CD4-positive, alpha-beta T cell treated with Interleukin-6 at 100 ng/mL for 8 hours (primary cell): ENCODE results near the gene SERHL2.
"Not testable (repeated sequence)": the region's sequence is repeated elsewhere in the genome, so short reads cannot be mapped to it uniquely, and the experiment has no call there.

ENCODE experiments used
- DNase-seq: peaks from one replicate; pipeline ENCODE4 v3.0.0-alpha.2; 2020; ENCODE audit warnings: mixed read lengths, low spot score

SERHL2 gene

DNA sequence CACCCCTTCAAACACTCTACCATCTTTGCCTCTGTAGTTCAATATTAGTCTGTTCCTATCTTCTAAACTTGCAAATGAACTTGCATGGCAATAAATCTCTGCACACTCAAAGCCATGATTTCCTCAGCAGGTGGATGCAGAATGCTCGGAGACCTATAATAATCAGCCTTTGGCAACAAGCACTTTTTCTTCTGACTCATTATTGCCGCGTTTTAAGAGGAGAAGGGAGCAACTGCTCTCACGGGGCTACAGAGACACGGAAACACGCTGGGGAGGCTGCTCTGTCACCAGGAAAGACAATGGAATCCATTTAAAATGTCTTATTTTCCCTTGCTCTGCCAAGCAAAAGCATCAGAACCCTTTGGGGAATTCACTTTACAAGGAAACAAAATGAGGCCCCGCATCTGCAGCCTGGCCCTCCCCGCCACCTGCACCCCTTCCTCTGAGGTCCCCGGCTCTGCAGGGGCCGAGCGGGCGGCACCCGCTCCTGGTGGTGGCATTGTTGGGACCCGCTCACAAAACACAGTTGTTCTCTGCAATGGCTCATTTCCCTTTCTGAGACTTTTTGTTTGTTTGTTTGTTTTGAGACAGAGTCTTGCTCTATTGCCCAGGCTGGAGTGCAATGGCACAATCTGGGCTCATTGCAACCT lies 18.5 kb upstream of the SERHL2 start:
- DNase-seq = not testable (repeated sequence)

DNA sequence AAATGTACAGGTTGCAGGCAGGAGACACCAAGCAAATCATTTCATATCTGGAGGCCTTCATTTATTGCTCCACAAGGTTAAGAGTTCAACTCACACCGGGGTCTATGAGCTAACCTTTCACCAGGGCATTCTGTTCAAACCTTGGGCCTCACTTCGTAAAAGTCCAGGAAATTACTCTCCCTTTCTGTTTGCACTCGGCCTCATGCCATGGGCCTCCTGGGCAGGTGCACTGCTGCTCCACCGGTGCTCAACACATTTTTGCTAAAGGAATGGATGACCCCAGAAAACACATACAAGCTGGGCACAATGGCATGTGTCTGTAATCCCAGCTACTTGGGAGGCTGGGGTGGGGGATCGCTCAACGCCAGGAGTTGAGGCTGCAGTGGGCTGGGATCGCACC lies 17.6 kb upstream of the SERHL2 start:
- no peak for DNase-seq

DNA sequence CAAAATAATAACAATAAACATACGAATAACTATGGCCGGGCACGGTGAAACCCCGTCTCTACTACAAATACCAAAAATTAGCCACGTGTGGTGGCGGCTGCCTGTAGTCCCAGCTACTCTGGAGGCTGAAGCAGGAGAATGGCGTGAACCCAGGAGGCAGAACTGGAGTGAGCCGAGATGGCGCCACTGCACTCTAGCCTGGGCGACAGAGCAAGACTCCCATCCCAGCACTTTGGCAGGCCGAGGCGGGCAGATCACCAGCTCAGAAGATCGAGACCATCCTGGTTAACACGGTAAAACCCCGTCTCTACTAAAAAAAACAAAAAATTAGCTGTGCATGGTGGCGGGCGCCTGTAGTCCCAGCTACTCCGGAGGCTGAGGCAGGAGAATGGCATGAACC lies 17.1 kb upstream of the SERHL2 start:
- not testable (repeated sequence) for DNase-seq

DNA sequence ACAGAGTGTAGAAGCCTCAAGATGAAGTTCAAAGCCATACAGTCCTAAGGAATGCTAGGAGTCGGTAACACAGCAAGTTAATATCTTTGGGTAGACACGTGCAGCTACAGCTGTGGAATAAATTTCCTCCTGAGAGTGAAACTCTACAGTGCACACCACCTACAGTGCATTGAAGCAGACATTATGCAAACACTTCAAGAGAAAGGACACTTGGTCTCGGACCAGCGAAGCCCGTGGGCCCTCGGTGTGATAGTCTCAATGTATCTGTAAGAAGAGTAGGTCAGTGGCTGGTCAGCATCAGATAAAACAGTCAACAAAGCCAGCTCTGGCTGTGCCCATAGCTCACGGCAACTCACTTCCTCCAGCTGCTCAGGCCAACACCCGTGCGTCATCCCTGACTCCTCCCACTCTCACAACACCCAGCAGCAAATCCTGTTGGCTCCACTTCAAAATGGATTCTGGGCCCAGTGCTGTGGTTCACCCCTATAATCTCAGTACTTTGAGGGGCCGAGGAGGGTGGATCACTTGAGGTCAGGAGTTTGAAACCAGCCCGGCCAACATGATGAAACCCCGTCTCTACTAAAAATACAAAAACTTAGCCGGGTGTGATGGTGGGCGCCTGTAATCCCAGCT lies 16.4 kb upstream of the SERHL2 start:
- not testable (repeated sequence) for DNase-seq

DNA sequence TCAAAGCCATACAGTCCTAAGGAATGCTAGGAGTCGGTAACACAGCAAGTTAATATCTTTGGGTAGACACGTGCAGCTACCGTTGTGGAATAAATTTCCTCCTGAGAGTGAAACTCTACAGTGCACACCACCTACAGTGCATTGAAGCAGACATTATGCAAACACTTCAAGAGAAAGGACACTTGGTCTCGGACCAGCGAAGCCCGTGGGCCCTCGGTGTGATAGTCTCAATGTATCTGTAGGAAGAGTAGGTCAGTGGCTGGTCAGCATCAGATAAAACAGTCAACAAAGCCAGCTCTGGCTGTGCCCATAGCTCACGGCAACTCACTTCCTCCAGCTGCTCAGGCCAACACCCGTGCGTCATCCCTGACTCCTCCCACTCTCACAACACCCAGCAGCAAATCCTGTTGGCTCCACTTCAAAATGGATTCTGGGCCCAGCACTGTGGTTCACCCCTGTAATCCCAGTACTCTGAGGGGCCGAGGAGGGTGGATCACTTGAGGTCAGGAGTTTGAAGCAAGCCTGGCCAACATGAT lies 14.5 kb upstream of the SERHL2 start:
- DNase-seq = not testable (repeated sequence)

DNA sequence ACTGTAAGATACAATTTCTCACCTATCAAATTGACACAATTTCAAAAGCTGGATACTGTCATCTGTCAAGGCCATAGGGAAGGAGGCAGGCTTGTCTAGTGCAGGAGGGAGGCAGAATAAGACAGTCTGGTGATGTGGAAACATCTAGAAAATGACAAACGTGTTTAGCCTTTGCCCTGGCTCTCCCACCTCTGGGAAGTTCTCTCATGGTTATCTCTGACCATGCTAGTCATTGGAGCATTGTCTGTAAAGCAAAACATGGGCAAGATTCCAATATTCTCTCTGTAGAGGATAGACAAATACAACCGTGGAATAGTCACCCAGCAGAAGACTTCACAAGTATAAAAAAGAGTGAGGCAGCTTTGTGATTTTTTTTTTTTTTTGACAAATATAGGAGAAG lies 9.1 kb upstream of the SERHL2 start:
- DNase-seq = no peak

DNA sequence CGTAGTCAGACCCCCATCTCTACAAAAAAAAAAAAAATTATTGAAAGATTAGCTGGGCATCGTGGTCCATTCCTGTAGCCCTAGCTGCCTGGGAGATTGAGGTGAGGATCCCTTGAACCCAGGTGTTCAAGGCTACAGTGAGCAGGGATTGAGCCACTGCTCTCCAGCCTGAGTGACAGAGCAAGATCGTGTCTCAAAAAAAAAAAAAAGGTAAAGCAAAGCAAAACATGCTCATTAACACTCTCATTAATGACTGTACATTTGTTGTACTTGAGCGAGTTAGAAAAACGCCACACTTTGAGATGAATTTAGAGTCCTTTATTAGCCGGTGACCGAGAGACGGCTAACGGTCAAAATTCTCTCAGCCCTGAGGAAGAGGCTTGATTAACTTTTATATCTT lies 6.2 kb upstream of the SERHL2 start:
- DNase-seq = no peak

DNA sequence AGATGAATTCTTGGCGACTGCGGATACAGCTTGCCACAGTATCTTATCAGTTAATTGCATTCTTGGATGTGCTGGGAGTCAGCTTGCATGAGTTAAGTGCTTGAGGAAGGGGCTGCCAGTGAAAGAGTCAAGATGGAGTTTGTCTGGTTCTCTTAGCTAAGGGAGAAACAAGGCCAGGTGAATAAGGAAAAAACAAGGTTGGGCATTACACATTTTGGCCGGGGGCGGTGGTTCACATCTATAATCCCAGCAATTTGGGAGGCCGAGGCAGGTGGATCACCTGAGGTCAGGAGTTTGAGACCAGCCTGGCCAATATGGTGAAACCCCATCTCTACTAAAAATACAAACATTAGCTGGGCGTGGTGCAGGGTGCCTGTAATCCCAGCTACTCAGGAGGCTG lies 5.6 kb upstream of the SERHL2 start:
- DNase-seq = not testable (repeated sequence)

DNA sequence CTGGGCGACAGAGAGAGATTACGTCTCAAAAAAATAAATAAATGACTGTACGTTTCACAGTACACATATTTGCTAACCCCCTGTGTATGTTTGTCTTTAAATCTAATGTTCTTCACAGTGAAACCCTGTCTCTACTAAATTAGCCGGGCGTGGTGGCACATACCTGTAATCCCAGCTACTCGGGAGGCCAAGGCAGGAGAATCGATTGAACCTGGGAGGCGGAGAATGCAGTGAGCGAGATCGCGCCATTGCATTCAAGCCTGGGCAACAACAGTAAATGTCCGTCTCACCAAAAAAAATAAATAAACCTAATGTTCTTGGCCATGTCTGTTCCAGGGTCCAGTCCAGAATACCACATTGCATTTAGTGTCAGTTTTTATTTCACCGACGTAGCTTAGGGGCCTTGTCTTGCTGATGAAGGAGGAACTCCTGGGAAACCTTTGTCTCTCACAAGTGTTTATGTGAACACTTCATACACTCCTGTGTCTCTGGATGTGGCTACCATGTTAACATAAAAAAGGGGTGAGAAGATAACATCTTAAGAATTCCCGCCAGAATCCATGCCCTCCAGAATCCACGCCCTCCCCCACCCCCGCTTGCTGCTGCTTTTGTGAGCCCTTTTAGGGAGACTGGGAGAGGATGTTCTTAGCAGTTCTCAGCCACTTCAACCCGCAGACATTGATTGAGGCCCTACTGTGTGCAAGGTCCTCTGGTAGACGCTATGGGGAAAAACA lies 5.0 kb upstream of the SERHL2 start:
- no peak for DNase-seq

DNA sequence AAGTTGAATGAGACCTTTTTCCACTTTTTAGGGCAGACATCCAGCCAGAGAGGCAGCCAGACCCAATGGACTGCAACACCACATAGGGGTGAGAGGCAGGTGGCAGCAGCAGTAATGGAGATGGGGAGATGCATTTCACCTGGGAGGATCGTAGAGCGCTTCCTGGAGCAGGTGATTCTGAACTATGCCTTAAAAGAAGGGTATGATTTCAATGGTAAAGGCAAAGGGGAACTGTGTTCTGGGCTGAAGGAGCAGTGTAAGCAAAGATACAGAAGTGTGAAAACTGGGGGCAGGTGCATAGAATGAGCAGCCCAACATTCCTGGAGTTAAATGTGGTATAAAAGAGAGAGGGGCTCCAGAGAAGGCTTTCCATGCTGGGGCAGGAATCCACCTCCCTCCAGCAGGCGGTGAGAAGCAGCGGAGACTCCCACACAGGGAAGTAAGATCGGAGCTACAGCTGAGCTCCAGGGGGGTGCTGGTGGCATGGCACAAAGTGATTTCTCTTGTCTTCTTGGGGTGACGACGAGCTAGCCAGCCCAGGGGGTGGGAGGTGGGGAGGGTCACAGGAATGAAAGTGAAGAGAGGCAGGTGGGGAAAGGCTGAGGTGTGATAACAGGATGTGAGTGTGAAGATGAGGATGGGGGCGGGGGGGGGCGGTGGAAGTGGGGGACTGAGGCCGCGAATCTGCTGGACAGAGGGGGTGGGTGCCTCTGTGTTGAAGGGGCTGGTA lies 4.3 kb upstream of the SERHL2 start:
- DNase-seq = no peak

DNA sequence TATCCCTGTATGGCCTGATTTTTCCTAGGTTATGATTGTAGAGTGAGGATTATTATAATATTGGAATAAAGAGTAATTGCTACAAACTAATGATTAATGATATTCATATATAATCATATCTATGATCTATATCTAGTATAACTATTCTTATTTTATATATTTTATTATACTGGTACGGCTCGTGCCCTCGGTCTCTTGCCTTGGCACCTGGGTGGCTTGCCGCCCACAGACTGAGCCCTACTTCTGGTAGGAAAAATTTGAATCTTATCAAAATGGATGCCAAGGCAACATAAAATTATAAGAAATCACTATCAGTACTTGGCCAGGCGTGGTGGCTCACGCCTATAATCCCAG lies 1.5 kb upstream of the SERHL2 start:
- not testable (repeated sequence) for DNase-seq

DNA sequence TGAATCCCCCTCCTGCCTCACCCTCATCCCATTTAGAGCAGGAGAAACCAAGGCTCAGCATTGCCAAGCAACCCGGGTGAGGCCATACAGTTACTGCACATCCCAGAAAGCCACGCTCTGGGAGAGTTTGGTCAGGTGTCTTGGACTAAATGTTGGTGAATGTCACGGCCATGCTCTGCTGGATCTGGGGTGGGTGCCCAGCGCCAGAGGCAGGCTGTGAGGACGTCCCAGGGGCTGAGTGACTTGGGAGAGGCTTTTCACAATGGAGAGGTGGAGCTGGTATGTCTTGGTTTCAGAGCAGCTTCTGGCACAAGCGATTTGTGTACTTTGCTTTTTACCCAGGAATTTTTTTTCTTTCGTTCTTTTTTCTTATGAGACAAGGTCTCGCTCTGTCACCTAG lies 6.6 kb downstream of the SERHL2 start:
- DNase-seq = no peak

DNA sequence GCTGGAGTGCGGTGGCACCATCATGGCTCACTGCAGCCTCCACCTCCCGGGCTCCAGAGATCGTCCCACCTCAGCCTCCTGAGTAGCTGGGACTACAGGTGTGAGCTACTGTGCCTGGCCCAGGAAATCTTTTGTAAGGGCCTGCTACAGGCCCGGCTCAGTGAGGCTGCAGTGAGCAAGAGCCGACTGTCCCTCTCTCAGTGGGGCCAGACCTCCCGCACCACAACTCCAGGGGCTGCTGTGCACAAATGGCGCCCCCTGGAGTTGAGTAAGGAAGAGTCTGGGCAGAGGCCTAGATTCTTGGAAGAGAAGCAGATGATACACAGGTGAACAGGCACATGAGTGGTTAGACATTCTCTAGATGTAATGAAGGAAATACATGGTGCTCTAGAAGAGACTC lies 7.0 kb downstream of the SERHL2 start:
- no peak for DNase-seq

DNA sequence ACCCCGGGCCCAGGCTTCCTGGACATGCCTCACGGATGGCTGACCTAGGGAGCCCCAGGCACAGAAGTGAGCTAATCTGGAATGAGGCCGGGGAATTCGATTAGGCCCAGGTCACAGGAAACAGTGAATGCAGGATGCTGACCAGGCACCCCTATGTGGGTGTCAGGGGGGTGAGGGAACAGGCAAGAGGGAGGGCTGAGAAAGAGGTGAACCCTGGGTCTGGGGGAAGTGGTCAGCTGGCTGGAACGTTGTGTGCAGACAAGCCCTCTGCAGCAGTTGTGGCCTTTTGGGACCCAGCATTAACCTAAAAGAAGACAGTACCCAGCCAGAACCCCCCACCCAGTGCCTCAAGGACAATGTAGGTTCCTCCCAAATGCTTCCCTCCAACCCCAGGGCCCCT lies 8.1 kb downstream of the SERHL2 start:
- DNase-seq = no peak

DNA sequence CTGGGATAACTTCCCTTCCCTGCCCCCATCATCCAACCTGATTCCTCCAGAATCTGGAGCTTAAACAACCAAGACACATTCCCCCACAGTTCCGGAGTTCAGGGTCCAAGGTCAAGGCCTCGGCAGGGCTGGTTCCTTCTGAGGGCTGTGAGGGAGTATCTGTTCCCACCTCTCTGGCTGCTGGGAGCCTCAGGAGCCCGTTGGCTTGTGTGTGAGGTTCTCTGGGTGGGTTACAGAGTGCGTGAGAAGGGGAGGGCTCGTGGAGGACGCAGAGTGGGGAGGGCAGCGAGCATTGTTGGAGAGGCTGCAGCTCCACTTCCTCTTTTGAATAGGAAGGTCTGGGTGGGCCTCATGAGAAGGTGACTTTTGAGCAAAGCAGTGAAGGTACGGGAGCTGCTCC lies 8.5 kb downstream of the SERHL2 start:
- no peak for DNase-seq

DNA sequence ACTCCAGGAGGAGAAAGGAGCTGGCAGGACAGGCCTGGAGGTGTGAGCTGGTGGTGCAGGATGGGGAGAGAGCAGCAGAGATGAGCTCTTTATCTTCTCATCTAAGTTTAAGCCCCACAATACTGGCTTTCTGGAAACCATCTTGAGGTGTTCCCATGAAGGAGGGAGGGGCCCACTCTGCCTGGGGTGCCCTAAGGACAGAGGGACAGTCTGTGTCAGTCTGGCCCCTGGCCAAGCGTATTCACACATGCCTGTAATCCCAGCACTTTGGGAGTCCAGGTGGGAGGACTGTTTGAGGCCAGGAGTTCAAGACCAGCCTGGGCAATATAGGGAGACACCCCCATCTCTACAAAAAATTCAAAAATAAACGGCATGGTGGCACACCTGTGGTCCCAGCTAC lies 8.9 kb downstream of the SERHL2 start:
- no peak for DNase-seq

DNA sequence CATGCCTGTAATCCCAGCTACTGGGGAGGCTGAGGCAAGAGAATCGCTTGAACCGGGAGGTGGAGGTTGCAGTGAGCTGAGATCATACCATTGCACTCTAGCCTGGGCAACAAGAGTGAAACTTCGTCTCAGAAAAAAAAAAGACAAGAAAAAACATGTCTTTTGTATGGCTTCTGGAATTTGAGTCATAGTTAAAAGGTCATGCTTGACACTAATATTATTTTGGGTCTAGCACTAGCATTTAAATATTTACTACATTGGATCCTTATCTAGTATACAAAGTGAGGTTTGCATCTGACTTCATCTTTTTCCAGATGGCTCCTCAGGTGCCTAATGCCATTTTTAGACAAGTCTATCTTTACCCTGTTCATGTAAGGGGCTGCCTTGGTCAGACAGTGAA lies 10.2 kb downstream of the SERHL2 start:
- DNase-seq = not testable (repeated sequence)

DNA sequence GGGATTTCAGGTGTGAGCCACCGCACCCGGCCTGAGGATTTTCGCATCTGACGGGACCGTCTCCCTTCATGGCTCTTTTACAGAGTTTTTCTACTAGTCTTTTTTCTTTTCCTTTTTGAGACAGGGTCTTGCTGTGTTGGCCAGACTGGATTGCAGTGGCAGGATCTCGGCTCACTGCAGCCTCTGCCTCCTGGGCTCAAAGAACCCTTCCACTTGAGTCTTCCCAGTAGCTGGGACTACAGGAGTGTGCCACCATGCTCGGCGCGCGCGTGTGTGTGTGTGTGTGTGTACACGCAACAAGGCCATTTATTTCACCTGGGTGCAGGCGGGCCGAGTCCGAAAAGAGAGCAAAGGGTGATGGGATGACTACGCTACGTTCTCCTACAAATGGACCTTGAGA lies 10.9 kb downstream of the SERHL2 start:
- no peak for DNase-seq

DNA sequence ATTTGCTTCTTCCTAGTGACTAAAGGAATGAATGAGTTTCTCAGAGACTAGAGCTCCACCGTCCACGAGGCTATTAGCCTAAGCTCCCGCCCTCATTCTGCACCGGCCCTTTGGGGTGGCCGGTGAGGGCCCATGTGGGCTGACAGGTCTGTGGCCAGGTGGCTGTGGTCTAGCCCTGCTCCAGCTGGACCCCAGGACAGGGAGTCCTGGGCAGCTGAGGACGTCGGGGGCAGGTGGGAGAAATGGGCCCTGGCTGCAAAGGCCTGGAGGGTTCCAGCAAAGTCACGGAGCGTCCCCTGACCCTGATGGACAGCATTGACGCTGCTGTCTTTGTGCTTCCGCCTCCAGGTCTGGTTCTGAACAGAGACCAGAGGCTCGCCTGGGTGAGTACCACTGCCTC lies 12.2 kb downstream of the SERHL2 start:
- no peak for DNase-seq

DNA sequence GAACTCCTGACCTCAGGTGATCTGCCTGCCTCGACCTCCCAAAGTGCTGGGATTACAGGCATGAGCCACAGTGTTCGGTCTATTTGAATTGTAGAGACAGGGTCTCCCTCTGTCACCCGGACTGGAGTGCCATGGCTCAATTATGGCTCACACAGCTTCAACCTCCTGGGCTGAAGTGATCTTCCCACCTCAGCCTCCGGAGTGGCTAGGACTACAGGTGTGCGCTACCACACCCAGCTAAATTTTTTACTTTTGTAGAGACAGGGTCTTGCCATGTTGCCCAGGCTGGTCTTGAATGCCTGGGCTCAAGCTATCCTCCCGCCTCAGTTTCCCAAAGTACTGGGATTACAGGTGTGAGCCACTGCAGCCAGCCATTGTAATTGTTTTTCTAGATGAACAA lies 14.2 kb downstream of the SERHL2 start:
- not testable (repeated sequence) for DNase-seq

DNA sequence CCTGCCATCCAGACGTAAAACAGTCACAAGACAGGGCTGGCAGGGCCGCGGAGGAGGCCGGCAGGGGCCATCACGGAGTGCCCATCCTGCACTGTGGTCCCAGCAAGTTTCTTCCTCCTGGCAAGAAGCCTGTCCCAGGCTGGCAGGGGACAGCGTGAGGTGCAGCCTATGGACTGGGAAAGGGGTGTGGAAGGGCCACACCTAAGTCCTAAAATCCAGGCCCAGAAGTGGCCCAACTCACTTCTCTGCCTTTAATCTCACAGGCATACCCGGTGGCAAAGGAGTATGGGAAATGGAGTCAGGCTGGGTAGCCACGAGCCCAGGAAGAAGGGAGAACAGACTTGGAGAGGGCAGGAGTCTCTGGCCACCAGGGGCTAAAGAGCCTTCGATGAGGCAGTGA lies 16.8 kb downstream of the SERHL2 start:
- DNase-seq = not testable (repeated sequence)

DNA sequence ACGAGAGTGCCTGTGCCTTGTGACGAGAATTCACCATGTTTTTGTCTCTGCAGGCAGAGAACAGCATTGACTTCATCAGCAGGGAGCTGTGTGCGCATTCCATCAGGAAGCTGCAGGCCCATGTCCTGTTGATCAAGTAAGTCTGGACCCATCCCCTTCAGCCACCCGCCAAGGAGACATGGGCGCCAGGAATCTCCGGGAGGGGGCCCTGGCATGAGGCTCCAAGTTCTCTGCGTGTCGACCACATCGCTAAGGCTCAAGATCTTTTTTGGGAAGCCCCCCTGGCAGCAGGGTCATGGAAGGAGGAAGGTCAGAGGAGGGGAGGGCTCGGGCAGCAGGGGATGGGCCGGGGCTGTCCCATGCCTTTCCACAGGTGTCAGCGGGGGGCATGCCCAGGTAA lies 17.3 kb downstream of the SERHL2 start:
- not testable (repeated sequence) for DNase-seq

DNA sequence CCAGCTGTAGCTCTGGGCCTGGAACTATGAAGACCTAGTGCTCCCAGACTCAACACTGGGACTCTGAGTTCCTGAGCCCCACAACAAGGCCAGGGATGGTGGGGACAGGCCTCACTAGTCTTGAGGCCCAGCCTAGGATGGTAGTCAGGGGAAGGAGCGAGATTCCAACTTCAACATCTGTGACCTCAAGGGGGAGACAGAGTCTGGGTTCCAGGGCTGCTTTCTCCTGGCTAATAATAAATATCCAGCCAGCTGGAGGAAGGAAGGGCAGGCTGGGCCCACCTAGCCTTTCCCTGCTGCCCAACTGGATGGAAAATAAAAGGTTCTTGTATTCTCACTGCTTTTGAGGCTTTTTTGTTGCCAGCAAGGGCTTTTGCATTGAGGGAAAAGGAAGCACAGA lies 20.3 kb downstream of the SERHL2 start:
- DNase-seq = not testable (repeated sequence)
